Vagina (tissue), 2 donors: Measurements from ENCODE around the gene SEMA3B.
"Not testable (repeated sequence)": the region's sequence is repeated elsewhere in the genome, so short reads cannot be mapped to it uniquely, and the experiment has no call there.

Experiments
- CTCF ChIP-seq, 3 experiments: fragments of 450-650 bp in 2 of 3; fragments of 200-600 bp in 1 of 3; sonication (generic) in 1 of 3; IDR thresholded peaks; one replicate each; pipeline ENCODE4 v1.5.1; 2017 to 2019; ENCODE audit warnings: antibody characterized with exemption in 3 of 3, mild to moderate bottlenecking in 2 of 3, moderate library complexity in 2 of 3
- POLR2A ChIP-seq, 2 donors: fragments of 450-650 bp; IDR thresholded peaks; one replicate each; pipeline ENCODE4 v1.6.1; 2017; ENCODE audit warnings: antibody characterized with exemption in 2 of 2, mild to moderate bottlenecking in 2 of 2, moderate library complexity in 2 of 2
- POLR2AphosphoS5 ChIP-seq, 2 donors: sonication (generic); formaldehyde crosslinking; IDR thresholded peaks; one replicate each; pipeline ENCODE4 v1.9.0; 2017; ENCODE audit warnings: antibody characterized with exemption in 2 of 2, mild to moderate bottlenecking in 2 of 2, low read depth in 1 of 2; ENCODE audit not compliant: insufficient read depth in 1 of 2

DNA sequence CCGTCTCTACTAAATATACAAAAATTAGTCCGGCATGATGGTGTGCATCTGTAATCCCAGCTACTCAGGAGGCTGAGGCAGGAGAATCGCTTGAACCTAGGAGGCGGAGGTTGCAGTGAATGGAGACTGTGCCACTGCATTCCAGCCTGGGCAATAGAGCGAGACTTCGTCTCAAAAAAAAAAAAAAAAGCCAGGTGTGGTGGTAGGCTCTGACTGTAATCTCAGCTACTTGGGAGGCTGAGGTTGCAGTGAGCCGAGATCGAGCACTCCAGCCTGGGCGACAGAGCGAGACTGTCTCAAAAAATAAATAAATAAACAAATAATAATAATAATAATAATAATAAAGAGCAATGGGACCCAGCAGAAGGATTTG lies 3.6 kb downstream of the SEMA3B start:
- not testable (repeated sequence) for TF ChIP-seq CTCF (IDR thresholded peaks at IDR 0.05); POLR2A (IDR thresholded peaks at IDR 0.05); POLR2AphosphoS5 (IDR thresholded peaks at IDR 0.05; ENCODE audit: insufficient read depth in 1 of 2, low read depth in 1 of 2)
